NCI-H187 treated with DMSO at 0.1 percent for 48 hours (cell line): ENCODE measurements around the gene TXNRD1.
"Not testable (repeated sequence)": the region's sequence is repeated elsewhere in the genome, so short reads cannot be mapped to it uniquely, and the experiment has no call there.

Experiments
- DNase-seq: peaks from one replicate; lab custom pipeline; 2025; lab: John Stamatoyannopoulos, UW

TXNRD1 gene

DNA sequence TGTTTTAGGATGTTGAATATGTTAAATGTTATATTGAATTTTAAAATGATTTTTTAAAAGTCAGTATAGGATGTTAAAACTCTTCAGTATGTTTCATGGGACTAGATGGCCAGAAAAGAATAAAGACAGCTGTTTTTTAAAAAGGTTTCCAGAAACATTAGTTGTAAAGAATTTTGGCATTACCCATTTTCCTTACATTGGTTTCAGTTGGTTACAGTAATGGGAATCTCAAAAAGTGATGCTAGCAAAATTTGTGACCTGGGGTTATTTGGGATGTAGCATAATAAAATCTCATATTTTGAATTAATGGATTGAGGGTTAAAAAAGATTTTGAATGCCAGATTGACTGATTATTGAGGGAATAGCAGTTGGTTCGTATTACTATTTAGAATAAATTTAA lies 113.2 kb downstream of the TXNRD1 start:
- no peak for DNase-seq

- DNase-seq = no peak
Measured at GRCh38 chr12:104329707-104330532, 114.3 kb downstream of the TXNRD1 start.

GRCh38 chr12:104331376-104331775 lies 115.8 kb downstream of the TXNRD1 start:
- DNase-seq = no peak

DNA sequence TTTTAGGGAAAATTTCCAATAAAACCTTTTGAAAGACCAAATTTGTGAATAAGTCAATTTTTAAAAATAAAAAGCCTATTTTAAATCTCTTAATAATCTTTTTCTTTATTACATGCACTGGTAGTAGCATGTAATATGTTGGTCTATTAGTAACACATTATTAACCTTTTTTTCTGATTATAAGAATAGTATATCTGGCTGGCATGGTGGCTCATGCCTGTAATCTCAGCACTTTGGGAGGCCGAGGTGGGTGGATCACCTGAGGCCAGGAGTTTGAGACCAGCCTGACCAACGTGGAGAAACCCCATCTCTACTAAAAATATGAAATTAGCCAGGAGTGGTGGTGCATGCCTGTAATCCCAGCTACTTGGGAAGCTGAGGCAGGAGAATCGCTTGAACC lies 116.7 kb downstream of the TXNRD1 start:
- not testable (repeated sequence) for DNase-seq

DNA sequence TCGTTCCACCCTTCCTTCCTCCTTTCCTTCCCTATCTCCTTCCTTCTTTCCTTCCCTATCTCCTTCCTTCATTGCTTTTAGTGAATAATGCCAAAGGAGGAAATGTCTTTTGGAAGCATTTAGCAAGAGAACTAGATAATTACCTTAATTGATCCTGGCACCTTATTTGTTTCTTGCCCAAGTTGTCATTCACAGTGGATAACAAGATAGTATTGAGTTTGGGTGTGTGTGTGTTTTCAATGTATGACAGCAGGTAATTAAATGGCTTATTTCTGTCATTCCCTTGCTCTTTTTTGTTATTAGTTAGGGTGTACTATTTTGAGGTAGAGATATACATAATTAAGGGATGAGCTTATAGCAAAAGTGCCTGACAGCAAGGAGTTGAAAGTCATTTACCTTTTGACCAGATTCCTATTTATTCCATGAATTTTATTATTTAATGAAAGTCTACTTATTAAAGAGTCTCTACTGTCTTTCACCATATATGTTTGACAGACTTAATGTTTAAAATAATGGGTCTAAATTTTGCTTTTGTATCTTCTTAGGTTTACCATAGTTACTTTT lies 118.2 kb downstream of the TXNRD1 start:
- no peak for DNase-seq

GRCh38 chr12:104334581-104334980 lies 119.0 kb downstream of the TXNRD1 start:
- no peak for DNase-seq

DNA sequence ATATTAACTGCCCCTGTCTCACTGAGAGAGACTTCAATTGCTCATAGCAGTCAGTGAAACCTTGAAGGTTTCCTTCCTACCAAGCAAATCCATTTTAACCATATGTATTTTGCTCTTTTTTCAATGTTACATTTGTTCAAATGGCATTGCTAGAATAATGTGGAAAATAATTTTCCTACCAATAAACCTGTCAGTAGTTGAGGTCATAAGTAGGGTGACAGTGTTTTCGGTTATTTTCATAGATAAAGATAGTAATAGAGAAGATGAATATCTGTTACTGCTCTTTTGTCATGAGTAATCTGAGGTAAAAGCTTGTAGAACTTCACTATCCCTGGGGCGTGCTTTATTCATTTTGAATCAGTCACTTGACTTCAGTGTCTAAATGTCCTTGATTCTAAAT lies 120.5 kb downstream of the TXNRD1 start:
- DNase-seq = no peak

DNA sequence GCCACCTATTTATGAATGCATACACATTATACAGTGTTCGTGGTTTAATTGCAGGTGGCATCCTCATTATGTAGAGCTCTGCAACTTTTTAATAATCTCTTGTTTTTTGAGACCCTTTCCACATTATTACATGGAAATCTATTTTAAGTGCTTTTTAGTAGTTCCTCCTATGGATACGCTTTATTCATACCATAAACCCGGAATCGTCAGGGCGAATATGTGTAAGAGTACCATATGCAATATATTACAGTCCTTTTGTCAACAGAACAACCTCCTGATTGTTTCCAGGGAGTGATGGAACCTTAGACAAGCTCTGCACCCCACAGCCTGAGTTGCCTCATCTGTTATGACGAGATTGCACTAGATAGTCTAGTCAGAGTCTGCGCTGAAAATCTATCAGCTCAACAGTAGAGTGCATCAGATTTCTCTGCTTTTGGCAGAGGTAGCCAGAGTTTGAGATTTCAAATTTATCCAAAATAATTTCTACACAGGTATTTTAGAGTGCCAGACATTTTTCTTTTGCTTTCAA lies 121.5 kb downstream of the TXNRD1 start:
- DNase-seq = no peak

DNA sequence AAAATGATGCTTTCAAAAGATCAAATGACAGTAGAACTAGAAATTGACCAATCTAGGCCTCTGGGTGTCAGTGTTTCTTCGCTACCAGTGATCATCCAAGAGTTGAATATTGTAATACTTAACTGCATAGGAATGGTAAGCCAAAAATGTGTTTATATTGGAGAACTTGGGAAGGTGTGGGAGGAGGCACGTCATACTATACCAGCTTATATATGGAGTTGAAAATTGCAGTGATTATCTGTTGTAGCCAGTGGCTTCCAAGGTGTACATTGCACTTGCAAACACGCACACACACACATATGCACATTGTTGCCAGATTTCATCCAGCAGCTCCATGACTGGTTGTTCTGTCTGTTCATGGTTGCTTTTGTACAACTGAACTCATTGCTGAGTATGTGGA lies 124.1 kb downstream of the TXNRD1 start:
- DNase-seq = no peak

- DNase-seq = no peak
Measured at GRCh38 chr12:104340177-104340576, 124.6 kb downstream of the TXNRD1 start.

- no peak for DNase-seq
Measured at GRCh38 chr12:104340925-104341611, 125.5 kb downstream of the TXNRD1 start.

GRCh38 chr12:104342147-104342546 lies 126.6 kb downstream of the TXNRD1 start:
- no peak for DNase-seq

DNA sequence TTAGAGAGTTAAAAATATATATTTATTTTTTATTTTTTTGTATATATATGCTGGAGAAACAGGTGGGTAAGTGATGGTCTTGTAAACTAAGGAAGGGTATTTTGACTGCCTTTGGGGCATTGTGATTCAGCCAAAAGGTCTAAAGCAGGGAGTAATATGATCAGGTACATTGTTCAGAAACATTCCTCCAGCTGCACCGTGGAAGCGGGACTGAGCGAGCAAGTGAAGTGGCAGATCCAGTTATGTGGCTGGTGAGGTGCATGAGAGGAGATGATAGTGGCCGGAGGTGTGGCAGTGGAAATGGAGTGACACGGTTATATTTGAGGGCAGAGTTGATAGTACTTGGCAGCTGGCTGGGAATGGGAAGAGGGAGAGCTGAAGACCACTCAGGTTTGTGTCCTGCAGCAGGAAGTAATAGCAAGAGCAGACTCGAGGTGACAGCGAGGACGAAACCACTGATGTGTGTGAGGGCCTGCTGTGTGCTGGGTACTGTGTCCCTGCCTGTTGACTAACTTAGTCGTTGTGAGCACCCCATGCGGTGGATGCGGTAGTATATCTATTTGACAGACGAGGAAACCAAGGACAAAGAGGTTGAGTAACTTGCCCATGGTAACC lies 127.2 kb downstream of the TXNRD1 start:
- DNase-seq = no peak

- DNase-seq = no peak
Measured at GRCh38 chr12:104344682-104345081, 129.1 kb downstream of the TXNRD1 start.

- no peak for DNase-seq
Measured at GRCh38 chr12:104345234-104346066, 129.9 kb downstream of the TXNRD1 start.

- DNase-seq = no peak
Measured at GRCh38 chr12:104347374-104348075, 131.9 kb downstream of the TXNRD1 start.

GRCh38 chr12:104348283-104348993 lies 132.9 kb downstream of the TXNRD1 start:
- no peak for DNase-seq

DNA sequence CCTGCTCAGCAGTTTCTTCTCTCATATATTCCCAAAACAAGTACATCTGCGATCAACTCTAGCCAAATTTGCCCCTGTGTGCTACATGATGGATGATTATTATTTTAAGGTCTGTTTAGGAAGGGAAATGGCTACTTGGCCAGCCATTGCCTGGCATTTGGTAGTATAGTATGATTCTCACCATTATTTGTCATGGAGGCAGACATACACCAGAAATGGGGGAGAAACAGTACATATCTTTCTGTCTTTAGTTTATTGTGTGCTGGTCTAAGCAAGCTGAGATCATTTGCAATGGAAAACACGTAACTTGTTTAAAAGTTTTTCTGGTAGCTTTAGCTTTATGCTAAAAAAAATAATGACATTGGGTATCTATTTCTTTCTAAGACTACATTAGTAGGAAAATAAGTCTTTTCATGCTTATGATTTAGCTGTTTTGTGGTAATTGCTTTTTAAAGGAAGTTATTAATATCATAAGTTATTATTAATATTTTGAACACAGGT lies 133.5 kb downstream of the TXNRD1 start:
- no peak for DNase-seq

DNA sequence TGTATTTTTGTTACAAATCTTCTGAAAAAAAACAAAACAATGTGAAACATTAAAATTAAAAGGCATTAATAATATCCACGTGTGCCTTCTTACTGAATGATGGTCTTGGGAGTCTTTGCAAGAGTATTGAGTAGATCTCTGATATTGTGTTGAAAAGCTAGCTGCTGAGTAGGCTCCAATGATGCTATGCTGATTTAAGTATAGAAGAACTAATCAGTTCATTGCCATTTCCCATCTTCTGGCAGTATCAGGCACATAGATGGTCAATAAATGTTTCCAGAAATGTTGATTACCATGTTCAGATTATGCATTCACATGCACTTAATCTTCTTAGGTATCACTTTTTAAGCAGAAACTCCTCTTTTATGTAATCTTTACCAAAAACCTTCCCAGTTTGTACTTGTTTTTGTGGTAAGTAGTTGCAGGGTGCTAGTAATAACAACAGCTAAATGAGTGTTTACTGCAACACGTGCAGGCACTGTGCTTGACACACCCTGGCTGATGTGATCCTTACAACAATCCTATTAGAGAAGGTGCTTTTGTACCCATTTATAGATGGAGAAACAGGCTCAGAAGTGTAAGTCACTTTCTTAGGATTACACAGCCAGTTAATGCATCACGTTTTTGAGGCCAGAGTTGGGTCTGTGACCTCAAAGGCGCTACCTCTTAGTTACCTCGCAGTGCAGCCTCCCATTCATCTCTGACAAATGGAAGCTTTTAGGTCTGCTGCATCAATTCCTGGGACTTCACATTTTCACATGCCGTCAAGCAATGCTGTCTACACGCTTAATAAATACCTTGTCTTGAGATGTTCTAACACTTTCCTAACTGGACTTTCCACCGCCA lies 134.9 kb downstream of the TXNRD1 start:
- no peak for DNase-seq
